Neural cell (in vitro differentiated cells): ENCODE data around the gene CHERP. TPM values are rescaled to one million over a fixed set of nuclear protein-coding genes. Genes with fewer than 3 reads are reported as not detected.

Source experiments
- H2AFZ ChIP-seq: fragments of 200-600, 300-800 bp; sonication (generic), shearing (Covaris generic); 2 replicates; pipeline ENCODE4 v1.6.0; 2014; ENCODE audit warnings: low read depth, mild to moderate bottlenecking, antibody characterized with exemption, low read length, moderate library complexity
- H3F3A ChIP-seq: fragments of 200-600 bp; shearing (Covaris generic); 2 replicates; pipeline ENCODE4 v1.6.1; 2016; ENCODE audit warnings: mild to moderate bottlenecking, moderate library complexity, mixed read lengths, antibody characterized with exemption, low read length; ENCODE audit not compliant: insufficient read depth, poor library complexity, severe bottlenecking
- H3K27ac ChIP-seq: fragments of 200-600, 300-800 bp; sonication (generic), shearing (Covaris generic); 2 replicates; pipeline ENCODE4 v1.5.1; 2014; ENCODE audit warnings: mild to moderate bottlenecking, low read length, moderate library complexity
- H3K27me3 ChIP-seq: fragments of 300-800, 200-600 bp; sonication (generic), shearing (Covaris generic); 2 replicates; pipeline ENCODE4 v1.6.0; 2014; ENCODE audit warnings: mild to moderate bottlenecking, low read depth, low read length, moderate library complexity; ENCODE audit not compliant: insufficient read depth
- H3K36me3 ChIP-seq: fragments of 300-800, 200-600 bp; sonication (generic), shearing (Covaris generic); 2 replicates; pipeline ENCODE4 v1.5.1; 2014; ENCODE audit warnings: mild to moderate bottlenecking, antibody characterized with exemption, low read length, moderate library complexity; ENCODE audit not compliant: insufficient read depth
- H3K4me2 ChIP-seq: fragments of 300-800, 200-600 bp; sonication (generic), shearing (Covaris generic); 2 replicates; pipeline ENCODE4 v1.6.0; 2014; ENCODE audit warnings: mild to moderate bottlenecking, low read length
- H3K4me3 ChIP-seq: fragments of 300-800, 200-600 bp; sonication (generic), shearing (Covaris generic); 2 replicates; pipeline ENCODE4 v1.5.1; 2014; ENCODE audit warnings: mild to moderate bottlenecking, low read length, moderate library complexity
- H3K79me2 ChIP-seq: fragments of 200-600 bp; shearing (Covaris generic); replicated peaks from 2 replicates; pipeline ENCODE4 v1.6.0; 2014; ENCODE audit warnings: mild to moderate bottlenecking, low read length, moderate library complexity; ENCODE audit not compliant: insufficient read depth
- H3K9ac ChIP-seq: fragments of 300-800, 200-600 bp; sonication (generic), shearing (Covaris generic); 2 replicates; pipeline ENCODE4 v1.6.1; 2016; ENCODE audit warnings: mild to moderate bottlenecking, low read length, mixed read lengths
- H3K9me2 ChIP-seq: fragments of 200-600 bp; shearing (Covaris generic); 2 replicates; pipeline ENCODE4 v1.6.1; 2016; ENCODE audit warnings: mild to moderate bottlenecking, low read length, mixed read lengths; ENCODE audit not compliant: insufficient read depth
- H3K9me3 ChIP-seq: fragments of 200-600, 300-800 bp; sonication (generic), shearing (Covaris generic); 2 replicates; pipeline ENCODE4 v1.6.1; 2016; ENCODE audit warnings: mild to moderate bottlenecking, mixed run types, low read length, moderate library complexity, mixed read lengths
- H4K20me1 ChIP-seq: fragments of 200-600 bp; shearing (Covaris generic); 2 replicates; pipeline ENCODE4 v1.6.1; 2016; ENCODE audit warnings: mild to moderate bottlenecking, mixed run types; ENCODE audit not compliant: insufficient read depth
- EP300 ChIP-seq: fragments of 450-650 bp; conservative IDR thresholded peaks from 2 replicates; pipeline ENCODE4 v1.6.1; 2014; ENCODE audit warnings: antibody characterized with exemption, mild to moderate bottlenecking, moderate library complexity; ENCODE audit not compliant: poor library complexity, severe bottlenecking
- EZH2 ChIP-seq: fragments of 200-600, 300-800 bp; shearing (Covaris generic), sonication (generic); IDR thresholded peaks from 2 replicates; pipeline ENCODE4 v1.6.1; 2014; ENCODE audit warnings: antibody characterized with exemption, low read length, borderline replicate concordance, mild to moderate bottlenecking; ENCODE audit not compliant: insufficient read depth, poor library complexity, severe bottlenecking
- MXI1 ChIP-seq: fragments of 450-650 bp; conservative IDR thresholded peaks from 2 replicates; pipeline ENCODE4 v1.6.1; 2014; ENCODE audit warnings: antibody characterized with exemption, mild to moderate bottlenecking; ENCODE audit not compliant: poor library complexity, severe bottlenecking
- POLR2AphosphoS5 ChIP-seq: IDR thresholded peaks from 2 replicates; pipeline ENCODE4 v1.6.1; 2012
- RAD21 ChIP-seq: fragments of 450-650 bp; conservative IDR thresholded peaks from 2 replicates; pipeline ENCODE4 v1.6.1; 2014; ENCODE audit warnings: antibody characterized with exemption, mild to moderate bottlenecking, moderate library complexity
- SMC3 ChIP-seq: fragments of 450-650 bp; conservative IDR thresholded peaks from 2 replicates; pipeline ENCODE4 v1.6.1; 2014; ENCODE audit warnings: antibody characterized with exemption, mild to moderate bottlenecking, moderate library complexity; ENCODE audit not compliant: poor library complexity
- TAF1 ChIP-seq: IDR thresholded peaks from 2 replicates; pipeline ENCODE4 v1.6.1; 2012; ENCODE audit warnings: low read depth
- polyA plus RNA-seq: library from polyadenylated mRNA; depleted of rRNA; stranded (reverse); fragments of >200 nt; gene quantifications from 2 replicates; pipeline ENCODE4 v1.2.3, GENCODE V29; 2014
- TF ChIP-seq, protein P1 (sequence below): IDR thresholded peaks from 2 replicates; pipeline ENCODE4 v1.6.1; 2012; ENCODE audit warnings: borderline replicate concordance
- TF ChIP-seq, protein P2 (sequence below): fragments of 450-650 bp; IDR thresholded peaks from 2 replicates; pipeline ENCODE4 v1.5.1; 2014; ENCODE audit warnings: antibody characterized with exemption, mild to moderate bottlenecking, moderate library complexity; ENCODE audit not compliant: poor library complexity, severe bottlenecking

The CHERP gene
- polyA plus RNA-seq, 1 donor from 2014 or later = 5.4 TPM

DNA sequence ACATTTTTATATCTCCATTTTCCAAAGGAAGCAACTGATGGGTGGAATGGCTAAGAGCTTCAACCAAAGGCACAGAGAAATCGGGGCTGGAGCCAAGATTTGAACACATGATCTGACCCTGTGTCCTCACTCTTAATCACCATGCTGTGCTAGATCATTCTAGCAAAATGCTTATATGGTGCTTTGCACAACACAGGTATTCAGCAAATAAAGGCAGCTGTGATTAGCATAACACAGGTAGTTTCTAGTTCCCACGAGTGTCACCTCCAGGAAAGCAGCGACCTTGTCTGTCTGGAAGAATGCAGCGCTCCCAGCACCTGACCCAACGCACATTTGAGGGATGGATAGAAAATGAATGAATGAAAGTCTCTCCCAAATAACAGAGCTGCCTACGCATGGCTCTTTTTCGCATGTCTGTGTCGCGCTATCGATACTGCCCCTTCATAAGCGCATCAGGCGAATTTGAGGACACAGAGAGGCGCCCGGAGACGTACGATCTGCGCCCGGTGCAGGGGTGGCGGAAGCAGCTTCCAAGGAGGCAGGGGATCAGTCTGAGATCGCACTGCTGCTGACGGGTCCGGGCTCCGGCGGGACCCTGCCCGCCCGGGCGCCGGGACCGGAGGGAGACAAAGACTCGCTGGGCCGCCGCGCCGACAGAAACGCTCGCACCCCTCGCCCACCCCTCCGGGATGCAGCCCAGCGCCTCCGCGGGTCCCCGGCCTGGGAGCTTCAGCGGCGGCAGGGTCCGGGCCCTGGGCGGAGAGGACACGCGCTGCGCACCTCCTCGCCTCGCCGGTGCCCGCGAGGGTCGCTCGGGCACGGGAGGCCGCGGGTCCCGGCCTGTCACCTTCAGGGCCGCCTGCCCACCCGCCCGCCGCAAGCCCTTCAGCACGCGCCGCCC, 71.1 kb downstream of the CHERP start:
- H2AFZ ChIP-seq = no peak overlapping the region

DNA sequence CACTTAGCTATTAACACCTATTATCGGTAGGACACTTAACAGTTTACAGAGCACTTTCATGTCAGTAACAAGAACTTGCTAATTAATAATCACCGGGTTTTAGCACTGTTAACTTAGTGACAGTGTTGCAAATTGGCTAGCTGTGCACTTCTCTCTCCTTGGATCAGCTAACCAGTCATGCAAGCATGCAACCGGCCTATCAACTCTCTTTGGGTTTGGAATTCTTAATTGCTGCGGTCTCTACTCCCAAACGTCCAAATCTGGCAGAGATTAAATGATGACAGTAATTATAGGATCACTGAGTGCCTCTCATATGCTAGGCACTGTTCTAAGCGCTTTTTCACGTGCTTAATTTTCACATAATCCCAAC, 71.7 kb downstream of the CHERP start:
- H3K27me3 ChIP-seq = no peaks in the 10 kb centered on the region
- H4K20me1 ChIP-seq = peaks cover 17% of the 10 kb centered on the region
- peak overlapping the region; percentile 76 for H3K4me3 ChIP-seq
- H3K9me2 ChIP-seq = no peaks in the 10 kb centered on the region
- no peaks in the 10 kb centered on the region for H3F3A ChIP-seq
- peak overlapping the region; percentile 82 for H3K27ac ChIP-seq
- H3K79me2 ChIP-seq = peaks cover 56% of the 10 kb centered on the region
- H3K9ac ChIP-seq = peak overlapping the region; percentile 83
- H3K36me3 ChIP-seq = no peaks in the 10 kb centered on the region
- H3K4me2 ChIP-seq = peak overlapping the region; percentile 95
- H2AFZ ChIP-seq = no peak overlapping the region
- TF ChIP-seq POLR2AphosphoS5 (no peak), MXI1 (no peak), RAD21 (no peak), EZH2 (no peak), EP300 (no peak), TAF1 (no peak), SMC3 (no peak)
- TF ChIP-seq, protein P1, sequence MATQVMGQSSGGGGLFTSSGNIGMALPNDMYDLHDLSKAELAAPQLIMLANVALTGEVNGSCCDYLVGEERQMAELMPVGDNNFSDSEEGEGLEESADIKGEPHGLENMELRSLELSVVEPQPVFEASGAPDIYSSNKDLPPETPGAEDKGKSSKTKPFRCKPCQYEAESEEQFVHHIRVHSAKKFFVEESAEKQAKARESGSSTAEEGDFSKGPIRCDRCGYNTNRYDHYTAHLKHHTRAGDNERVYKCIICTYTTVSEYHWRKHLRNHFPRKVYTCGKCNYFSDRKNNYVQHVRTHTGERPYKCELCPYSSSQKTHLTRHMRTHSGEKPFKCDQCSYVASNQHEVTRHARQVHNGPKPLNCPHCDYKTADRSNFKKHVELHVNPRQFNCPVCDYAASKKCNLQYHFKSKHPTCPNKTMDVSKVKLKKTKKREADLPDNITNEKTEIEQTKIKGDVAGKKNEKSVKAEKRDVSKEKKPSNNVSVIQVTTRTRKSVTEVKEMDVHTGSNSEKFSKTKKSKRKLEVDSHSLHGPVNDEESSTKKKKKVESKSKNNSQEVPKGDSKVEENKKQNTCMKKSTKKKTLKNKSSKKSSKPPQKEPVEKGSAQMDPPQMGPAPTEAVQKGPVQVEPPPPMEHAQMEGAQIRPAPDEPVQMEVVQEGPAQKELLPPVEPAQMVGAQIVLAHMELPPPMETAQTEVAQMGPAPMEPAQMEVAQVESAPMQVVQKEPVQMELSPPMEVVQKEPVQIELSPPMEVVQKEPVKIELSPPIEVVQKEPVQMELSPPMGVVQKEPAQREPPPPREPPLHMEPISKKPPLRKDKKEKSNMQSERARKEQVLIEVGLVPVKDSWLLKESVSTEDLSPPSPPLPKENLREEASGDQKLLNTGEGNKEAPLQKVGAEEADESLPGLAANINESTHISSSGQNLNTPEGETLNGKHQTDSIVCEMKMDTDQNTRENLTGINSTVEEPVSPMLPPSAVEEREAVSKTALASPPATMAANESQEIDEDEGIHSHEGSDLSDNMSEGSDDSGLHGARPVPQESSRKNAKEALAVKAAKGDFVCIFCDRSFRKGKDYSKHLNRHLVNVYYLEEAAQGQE = no peak
- TF ChIP-seq, protein P2, sequence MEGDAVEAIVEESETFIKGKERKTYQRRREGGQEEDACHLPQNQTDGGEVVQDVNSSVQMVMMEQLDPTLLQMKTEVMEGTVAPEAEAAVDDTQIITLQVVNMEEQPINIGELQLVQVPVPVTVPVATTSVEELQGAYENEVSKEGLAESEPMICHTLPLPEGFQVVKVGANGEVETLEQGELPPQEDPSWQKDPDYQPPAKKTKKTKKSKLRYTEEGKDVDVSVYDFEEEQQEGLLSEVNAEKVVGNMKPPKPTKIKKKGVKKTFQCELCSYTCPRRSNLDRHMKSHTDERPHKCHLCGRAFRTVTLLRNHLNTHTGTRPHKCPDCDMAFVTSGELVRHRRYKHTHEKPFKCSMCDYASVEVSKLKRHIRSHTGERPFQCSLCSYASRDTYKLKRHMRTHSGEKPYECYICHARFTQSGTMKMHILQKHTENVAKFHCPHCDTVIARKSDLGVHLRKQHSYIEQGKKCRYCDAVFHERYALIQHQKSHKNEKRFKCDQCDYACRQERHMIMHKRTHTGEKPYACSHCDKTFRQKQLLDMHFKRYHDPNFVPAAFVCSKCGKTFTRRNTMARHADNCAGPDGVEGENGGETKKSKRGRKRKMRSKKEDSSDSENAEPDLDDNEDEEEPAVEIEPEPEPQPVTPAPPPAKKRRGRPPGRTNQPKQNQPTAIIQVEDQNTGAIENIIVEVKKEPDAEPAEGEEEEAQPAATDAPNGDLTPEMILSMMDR = no peak
- H3K9me3 ChIP-seq = no peaks in the 10 kb centered on the region

More for the DNA sequence above, 71.1 kb downstream of the CHERP start:
- H3K4me2 ChIP-seq = peak overlapping the region; percentile 95
- peak overlapping the region; percentile 76 for H3K4me3 ChIP-seq
- peak; percentile 16 for TF ChIP-seq SMC3
- TF ChIP-seq, protein P1 = peak; percentile 47
- TF ChIP-seq, protein P2 = no peak
- no peak for TF ChIP-seq EZH2
- peak; percentile 28 for TF ChIP-seq POLR2AphosphoS5
- peak; percentile 57 for TF ChIP-seq MXI1
- peak overlapping the region; percentile 82 for H3K27ac ChIP-seq
- H3K9me3 ChIP-seq = no peaks in the 10 kb centered on the region
- H3K79me2 ChIP-seq = peaks cover 51% of the 10 kb centered on the region
- no peaks in the 10 kb centered on the region for H3K9me2 ChIP-seq
- H3K9ac ChIP-seq = peak overlapping the region; percentile 83
- H3F3A ChIP-seq = no peaks in the 10 kb centered on the region
- H3K36me3 ChIP-seq = no peaks in the 10 kb centered on the region
- peaks cover 17% of the 10 kb centered on the region for H4K20me1 ChIP-seq
- H3K27me3 ChIP-seq = no peaks in the 10 kb centered on the region
